ENCODE data around the gene VRK1. TPM values are rescaled to one million over a fixed set of nuclear protein-coding genes. Genes with fewer than 3 reads are reported as not detected.
A peak's percentile ranks its signal among the peaks of the same experiment; 100 is the strongest.

Gene VRK1, protein sequence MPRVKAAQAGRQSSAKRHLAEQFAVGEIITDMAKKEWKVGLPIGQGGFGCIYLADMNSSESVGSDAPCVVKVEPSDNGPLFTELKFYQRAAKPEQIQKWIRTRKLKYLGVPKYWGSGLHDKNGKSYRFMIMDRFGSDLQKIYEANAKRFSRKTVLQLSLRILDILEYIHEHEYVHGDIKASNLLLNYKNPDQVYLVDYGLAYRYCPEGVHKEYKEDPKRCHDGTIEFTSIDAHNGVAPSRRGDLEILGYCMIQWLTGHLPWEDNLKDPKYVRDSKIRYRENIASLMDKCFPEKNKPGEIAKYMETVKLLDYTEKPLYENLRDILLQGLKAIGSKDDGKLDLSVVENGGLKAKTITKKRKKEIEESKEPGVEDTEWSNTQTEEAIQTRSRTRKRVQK
- total RNA-seq (2021; fragmentation: NEBNext Ultra II Directional; extraction: Animal tissue kit (Norgen Biotek cat#: 25700)) (62.4 and 64.8 TPM in 2 replicates), polyA plus RNA-seq (2011; rRNA removed) (10.8 and 24.2 TPM in 2 replicates), polyA minus RNA-seq (2011; rRNA and poly(A)+ RNA removed) (33.6 and 36.8 TPM in 2 replicates)
- 42.6 TPM for polyA plus RNA-seq (2011; cell fraction: cytosol; rRNA removed)
- polyA plus RNA-seq (2011; cell fraction: nucleus; rRNA removed): 7.7 TPM
- 43.1 to 69.0 TPM (median 49.7 TPM) in 4 replicates for polyA plus RNA-seq (2012, experiment 1 of 2)
- 5.9 TPM for polyA plus RNA-seq (2012, experiment 2 of 2)
- polyA plus RNA-seq (2013, experiment 1 of 2): 65.2 TPM
- polyA plus RNA-seq (2013, experiment 2 of 2): 61.3 TPM
- 22.2 TPM for polyA minus RNA-seq (2011; cell fraction: cytosol; rRNA and poly(A)+ RNA removed)
- 94.6 TPM for polyA minus RNA-seq (2011; cell fraction: nucleus; rRNA and poly(A)+ RNA removed)
- long read RNA-seq, experiment 1, transcript VRK1-201 (13 exons, 1,745 nt): major isoform, 8 of 40 reads
- long read RNA-seq, experiment 1, partial matches to known transcripts: 26 of 40 reads
- long read RNA-seq, experiment 1, other reads (novel, unspliced or antisense): 6 of 40 reads
- long read RNA-seq, experiment 2, transcript VRK1-201 (13 exons, 1,745 nt): major isoform, 157 of 213 reads
- long read RNA-seq, experiment 2, partial matches to known transcripts: 19 of 213 reads
- long read RNA-seq, experiment 2, other reads (novel, unspliced or antisense): 37 of 213 reads

- Histone ChIP-seq H2BK12ac (ENCODE audit: low read depth, low read length) (no peak within 1 kb of the TSS), H3K4ac (replicated peaks; ENCODE audit: insufficient read length, low read depth, low read length) (no peak within 1 kb of the TSS), H2BK5ac (ENCODE audit: low read depth, low read length) (no peak within 1 kb of the TSS), H2BK120ac (replicated peaks; ENCODE audit: low read depth, low read length) (no peak within 1 kb of the TSS), H3K4me3 (ENCODE audit: extremely low read depth in 1 of 4, insufficient read depth in 2 of 4, low read depth in 3 of 4, low read length in 4 of 4) (peak within 1 kb of the TSS; percentile 80 to 96 (median 88)), H3K4me1 (replicated peaks in 1 of 4; ENCODE audit: control insufficient read depth in 3 of 4, insufficient read depth in 4 of 4, low read length in 3 of 4) (0 out of 7 replicates have a peak, but pooled peaks cover 0 to 2% (median 0%) of the 10 kb centered on the region in 4 experiments), H4K8ac (ENCODE audit: extremely low read depth, insufficient read depth, low read length) (peak within 1 kb of the TSS; percentile 91; the same call in 1 of the 2 replicates), H3K23me2 (ENCODE audit: low read depth, low read length) (peaks cover 8% of the 10 kb centered on the region), H3K27ac (ENCODE audit: low read depth, low read length) (peak within 1 kb of the TSS; percentile 72; the same call in 1 of the 2 replicates), H2AK5ac (ENCODE audit: low read depth, low read length) (no peak within 1 kb of the TSS), H3K18ac (ENCODE audit: extremely low read depth, low read length) (no peak within 1 kb of the TSS), H3K4me2 (ENCODE audit: insufficient read depth in 1 of 2, low read depth in 2 of 2, low read length in 2 of 2) (peak within 1 kb of the TSS; percentile 74 to 85), H3K27me3 (replicated peaks in 1 of 4; ENCODE audit: control insufficient read depth in 3 of 4, extremely low read depth in 1 of 4, insufficient read depth in 3 of 4, low read length in 3 of 4) (no peaks in the 10 kb centered on the region), H3K56ac (replicated peaks; ENCODE audit: insufficient read length, low read depth, low read length) (peak within 1 kb of the TSS; percentile 64), H3K79me2 (ENCODE audit: control insufficient read depth in 1 of 2, insufficient read depth in 2 of 2, low read length in 2 of 2) (peaks cover 10 to 45% of the 10 kb centered on the region in 2 experiments), H2AFZ (ENCODE audit: low read length) (no peak within 1 kb of the TSS), H3K79me1 (ENCODE audit: low read depth, low read length) (no peaks in the 10 kb centered on the region; the same call in 1 of the 2 replicates), H4K5ac (ENCODE audit: insufficient read length, low read depth, low read length) (no peak within 1 kb of the TSS), H4K20me1 (replicated peaks in 1 of 2; ENCODE audit: control insufficient read depth in 1 of 2, insufficient read depth in 2 of 2, low read length in 2 of 2) (peaks cover 9 to 10% of the 10 kb centered on the region in 2 experiments), H3K23ac (ENCODE audit: insufficient read length) (no peak within 1 kb of the TSS), H2BK15ac (ENCODE audit: low read length) (no peak within 1 kb of the TSS), H3K9ac (replicated peaks in 1 of 4; ENCODE audit: extremely low read depth in 1 of 4, low read depth in 3 of 4, low read length in 3 of 4) (peak within 1 kb of the TSS; percentile 80 to 93 (median 86)), H3K9me3 (ENCODE audit: insufficient read depth in 2 of 2, low read depth in 1 of 2, low read length in 1 of 2) (no peaks in the 10 kb centered on the region), H4K91ac (replicated peaks; ENCODE audit: insufficient read length, low read length) (no peak within 1 kb of the TSS), H2BK20ac (ENCODE audit: low read length) (no peak within 1 kb of the TSS), H3K36me3 (ENCODE audit: control insufficient read depth in 2 of 4, insufficient read depth in 4 of 4, low read length in 3 of 4) (no peaks in the 10 kb centered on the region), H3K14ac (ENCODE audit: insufficient read length) (no peak within 1 kb of the TSS)
- POLR2A ChIA-PET (ENCODE audit: partially characterized antibody): interaction anchor here (0.9 to 1.6 kb wide), 4 partner anchors 9 to 30 kb away, joined by 3 to 6 read pairs (median 4); no protein-coding TSS in a partner anchor
- 13% methylated on average over 16 of the region's 57 CpGs; no CpG with 5 or more reads in 1 of the 2 experiments for whole genome bisulfite sequencing, 2 experiments (ENCODE audit: extremely low coverage in 1 of 2, insufficient coverage in 1 of 2, insufficient read length in 1 of 2, insufficient replicate concordance in 2 of 2, low coverage in 1 of 2, low lambda C conversion rate in 2 of 2, missing lambda C conversion rate in 1 of 2)
- DNase-seq (ENCODE audit: low read depth in 1 of 2, low spot score in 2 of 2) (peak; percentile 84 to 95), FAIRE-seq (no peak)
- CTCF ChIA-PET (ENCODE audit: partially characterized antibody): interaction anchor here (1.1 to 2.5 kb wide), 6 partner anchors 11 to 116 kb away, joined by 3 to 9 read pairs (median 4); no protein-coding TSS in a partner anchor
- TF ChIP-seq RFX5 (IDR thresholded peaks at IDR 0.05; ENCODE audit: borderline replicate concordance, low read depth, low read length): no peak
- TF ChIP-seq SRF (IDR thresholded peaks at IDR 0.05; ENCODE audit: low read depth, low read length): peak; percentile 44; the same call in 1 of the 2 replicates
- TF ChIP-seq NANOG (IDR thresholded peaks at IDR 0.05; ENCODE audit: insufficient read depth, low read depth, low read length, poor library complexity, severe bottlenecking): no peak
- TF ChIP-seq, protein P1, sequence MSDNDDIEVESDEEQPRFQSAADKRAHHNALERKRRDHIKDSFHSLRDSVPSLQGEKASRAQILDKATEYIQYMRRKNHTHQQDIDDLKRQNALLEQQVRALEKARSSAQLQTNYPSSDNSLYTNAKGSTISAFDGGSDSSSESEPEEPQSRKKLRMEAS (IDR thresholded peaks at IDR 0.05): peak; percentile 89
- TF ChIP-seq TEAD4 (IDR thresholded peaks at IDR 0.05; ENCODE audit: low read depth, low read length): no peak
- peak; percentile 34; the same call in 1 of the 2 replicates for TF ChIP-seq RBBP5 (IDR thresholded peaks at IDR 0.05; ENCODE audit: borderline replicate concordance, low read depth, low read length)
Observed at GRCh38 chr14:96796851-96797581, at the start of gene VRK1. Gene VRK1 (plus strand): TSS chr14:96797382. CDS start chr14:96833472, 36,090 bp downstream.

All from H1 (cell line).